ENCODE measurements around the gene FBXO44.

The FBXO44 gene

DNA sequence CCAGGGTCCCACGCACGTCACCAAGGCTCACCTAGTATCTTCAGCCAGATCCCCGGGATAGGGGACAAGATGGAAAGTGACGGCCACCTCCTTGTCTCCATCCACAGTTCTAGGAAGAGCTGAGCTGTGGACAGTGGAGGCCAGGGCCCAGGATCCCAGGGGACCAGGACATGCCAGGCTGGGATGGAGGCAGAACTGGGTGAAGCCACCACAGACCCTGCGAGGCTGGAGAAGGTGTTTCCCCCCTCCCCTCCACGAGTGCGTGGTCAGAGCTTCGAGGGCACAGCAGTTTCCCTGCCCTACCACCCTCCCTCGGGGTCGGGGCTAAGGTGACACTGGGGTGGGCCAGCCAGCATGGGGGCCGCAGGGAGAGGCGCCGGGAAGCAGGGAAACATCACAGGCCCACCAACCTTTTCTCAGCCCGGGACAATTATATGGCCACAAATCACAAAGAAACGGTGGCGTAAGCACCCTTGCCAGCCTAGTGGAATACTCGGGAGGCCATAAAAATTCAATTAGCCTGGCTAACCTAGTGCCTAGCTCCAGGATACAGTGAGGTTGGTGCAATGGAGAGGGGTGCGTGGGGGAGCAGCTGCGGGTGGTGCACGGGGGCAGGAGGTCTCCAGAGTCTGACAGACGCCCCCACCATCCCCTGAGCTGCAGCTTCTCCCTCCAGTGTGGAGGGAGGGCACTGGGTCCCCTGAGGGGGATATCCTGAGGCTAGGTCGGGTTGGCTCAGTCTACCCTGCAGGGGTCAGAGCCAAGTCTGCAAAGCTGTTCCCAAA, 50.2 kb downstream of the FBXO44 start:
- DNase-seq (ENCODE audit: low spot score), result no peak
- TF ChIP-seq, protein P1, sequence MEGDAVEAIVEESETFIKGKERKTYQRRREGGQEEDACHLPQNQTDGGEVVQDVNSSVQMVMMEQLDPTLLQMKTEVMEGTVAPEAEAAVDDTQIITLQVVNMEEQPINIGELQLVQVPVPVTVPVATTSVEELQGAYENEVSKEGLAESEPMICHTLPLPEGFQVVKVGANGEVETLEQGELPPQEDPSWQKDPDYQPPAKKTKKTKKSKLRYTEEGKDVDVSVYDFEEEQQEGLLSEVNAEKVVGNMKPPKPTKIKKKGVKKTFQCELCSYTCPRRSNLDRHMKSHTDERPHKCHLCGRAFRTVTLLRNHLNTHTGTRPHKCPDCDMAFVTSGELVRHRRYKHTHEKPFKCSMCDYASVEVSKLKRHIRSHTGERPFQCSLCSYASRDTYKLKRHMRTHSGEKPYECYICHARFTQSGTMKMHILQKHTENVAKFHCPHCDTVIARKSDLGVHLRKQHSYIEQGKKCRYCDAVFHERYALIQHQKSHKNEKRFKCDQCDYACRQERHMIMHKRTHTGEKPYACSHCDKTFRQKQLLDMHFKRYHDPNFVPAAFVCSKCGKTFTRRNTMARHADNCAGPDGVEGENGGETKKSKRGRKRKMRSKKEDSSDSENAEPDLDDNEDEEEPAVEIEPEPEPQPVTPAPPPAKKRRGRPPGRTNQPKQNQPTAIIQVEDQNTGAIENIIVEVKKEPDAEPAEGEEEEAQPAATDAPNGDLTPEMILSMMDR (IDR thresholded peaks at IDR 0.05; ENCODE audit: extremely low read depth, insufficient read depth, missing control alignments), result no peak
- in situ Hi-C loops (cut with MboI; ENCODE audit: low pct_unique_long_range_greater_than_20kb, low sequenced_read_pairs, unreplicated experiment), result no loop called here

DNA sequence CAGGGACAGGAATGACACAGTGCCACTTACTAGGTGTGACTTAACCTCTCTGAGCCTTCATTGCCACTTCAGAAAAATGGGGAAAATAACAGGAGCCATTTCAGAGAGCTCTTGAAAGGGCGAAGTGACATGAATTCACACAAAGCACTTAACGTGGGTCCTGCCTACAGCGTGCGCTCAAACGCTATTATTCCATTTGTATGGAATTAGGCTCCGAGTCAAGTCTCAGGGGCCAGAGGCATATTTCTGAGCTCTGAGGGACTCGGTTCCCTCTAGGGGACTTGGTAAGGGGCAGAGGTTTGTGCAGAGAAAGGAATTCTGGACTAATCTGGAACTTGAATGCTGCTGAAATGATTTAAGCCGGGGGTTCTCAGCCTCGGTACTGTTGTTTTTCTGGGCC, 50.9 kb downstream of the FBXO44 start:
- no peak for DNase-seq (ENCODE audit: low spot score)
- TF ChIP-seq, protein P1 (IDR thresholded peaks at IDR 0.05; ENCODE audit: extremely low read depth, insufficient read depth, missing control alignments), result no peak
- in situ Hi-C loops (cut with MboI; ENCODE audit: low pct_unique_long_range_greater_than_20kb, low sequenced_read_pairs, unreplicated experiment), result no loop called here

DNA sequence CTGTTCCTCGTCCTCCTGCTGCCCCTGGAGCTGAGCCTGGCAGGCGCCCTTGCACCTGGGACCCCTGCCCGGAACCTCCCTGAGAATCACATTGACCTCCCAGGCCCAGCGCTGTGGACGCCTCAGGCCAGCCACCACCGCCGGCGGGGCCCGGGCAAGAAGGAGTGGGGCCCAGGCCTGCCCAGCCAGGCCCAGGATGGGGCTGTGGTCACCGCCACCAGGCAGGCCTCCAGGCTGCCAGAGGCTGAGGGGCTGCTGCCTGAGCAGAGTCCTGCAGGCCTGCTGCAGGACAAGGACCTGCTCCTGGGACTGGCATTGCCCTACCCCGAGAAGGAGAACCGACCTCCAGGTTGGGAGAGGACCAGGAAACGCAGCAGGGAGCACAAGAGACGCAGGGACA, 51.6 kb downstream of the FBXO44 start:
- no peak for DNase-seq (ENCODE audit: low spot score)
- in situ Hi-C loops (cut with MboI; ENCODE audit: low pct_unique_long_range_greater_than_20kb, low sequenced_read_pairs, unreplicated experiment), result no loop called here

DNA sequence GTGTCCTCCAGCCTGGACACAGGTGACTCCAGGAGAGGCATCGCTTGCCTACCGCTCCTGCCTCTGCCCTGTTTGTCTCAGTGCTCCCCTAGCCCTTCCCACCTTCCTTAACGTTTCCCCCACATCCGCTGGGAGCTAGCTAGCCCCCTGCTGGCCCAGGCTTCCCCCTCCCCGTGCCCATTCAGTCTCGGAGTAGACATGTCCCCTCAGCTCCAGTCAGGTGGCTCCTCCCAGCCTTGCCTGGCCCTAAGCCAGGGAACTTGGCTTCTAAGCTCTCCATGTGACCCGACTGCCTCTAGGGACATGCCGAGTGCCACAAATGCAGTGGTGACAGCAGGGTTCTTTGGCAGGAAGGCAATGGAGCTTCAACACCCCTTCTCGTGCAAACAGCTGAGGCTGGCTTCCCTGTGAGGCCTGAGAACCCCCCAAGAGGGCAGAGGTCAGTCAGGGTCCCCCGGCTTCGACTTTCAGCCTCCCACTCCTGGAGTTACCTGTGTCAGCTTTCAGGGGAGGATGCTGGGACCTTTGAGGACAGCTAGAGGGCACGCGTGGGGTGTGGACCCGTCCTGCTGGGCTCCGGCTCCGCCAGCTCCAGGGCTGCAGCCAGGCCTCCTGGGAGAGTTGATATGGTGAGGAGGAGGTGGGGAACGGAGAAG, 53.1 kb downstream of the FBXO44 start:
- in situ Hi-C loops (cut with MboI; ENCODE audit: low pct_unique_long_range_greater_than_20kb, low sequenced_read_pairs, unreplicated experiment), result no loop called here
- DNase-seq (ENCODE audit: low spot score), result no peak
- TF ChIP-seq, protein P1 (IDR thresholded peaks at IDR 0.05; ENCODE audit: extremely low read depth, insufficient read depth, missing control alignments), result no peak

More for the DNA sequence above, 51.6 kb downstream of the FBXO44 start:
- TF ChIP-seq, protein P1 (IDR thresholded peaks at IDR 0.05; ENCODE audit: extremely low read depth, insufficient read depth, missing control alignments), result no peak

DNA sequence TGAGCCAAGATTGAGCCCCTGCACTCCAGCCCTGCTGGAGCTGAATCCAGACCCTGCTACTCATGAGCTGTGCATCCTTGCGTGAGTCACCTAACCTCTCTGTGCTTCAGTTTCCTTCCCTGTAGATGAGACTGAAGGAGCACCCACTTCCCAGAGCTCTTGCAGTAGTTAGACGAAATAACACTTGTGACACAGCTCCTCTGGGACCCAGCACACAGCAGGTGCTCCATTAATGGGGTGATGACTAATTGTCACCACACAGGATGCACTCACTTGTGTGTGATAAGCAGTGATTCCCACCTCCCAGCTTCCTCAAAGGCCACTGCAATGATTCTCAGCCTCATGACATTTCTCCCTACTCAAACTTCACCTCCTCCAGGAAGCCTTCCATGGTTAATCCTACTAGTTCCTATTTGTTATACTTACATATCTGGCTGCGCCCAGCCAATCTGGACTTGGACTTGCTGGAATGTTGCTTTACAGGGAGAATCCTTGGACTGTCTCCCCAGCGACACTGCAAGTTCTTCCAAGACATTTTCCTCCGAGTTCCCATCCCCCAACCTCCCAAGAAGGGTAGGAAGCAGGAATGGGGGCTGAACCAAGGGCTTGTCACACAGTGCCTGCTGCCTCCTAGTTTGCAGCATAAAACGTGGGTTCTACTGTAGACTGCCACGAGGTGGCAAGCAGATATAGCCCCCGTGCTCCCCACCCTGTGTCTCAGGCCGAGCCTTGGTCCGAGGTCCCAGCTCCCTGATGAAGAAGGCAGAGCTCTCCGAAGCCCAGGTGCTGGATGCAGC, 54.1 kb downstream of the FBXO44 start:
- no peak for DNase-seq (ENCODE audit: low spot score)
- TF ChIP-seq, protein P1 (IDR thresholded peaks at IDR 0.05; ENCODE audit: extremely low read depth, insufficient read depth, missing control alignments), result no peak
- in situ Hi-C loops (cut with MboI; ENCODE audit: low pct_unique_long_range_greater_than_20kb, low sequenced_read_pairs, unreplicated experiment), result no loop called here

DNA sequence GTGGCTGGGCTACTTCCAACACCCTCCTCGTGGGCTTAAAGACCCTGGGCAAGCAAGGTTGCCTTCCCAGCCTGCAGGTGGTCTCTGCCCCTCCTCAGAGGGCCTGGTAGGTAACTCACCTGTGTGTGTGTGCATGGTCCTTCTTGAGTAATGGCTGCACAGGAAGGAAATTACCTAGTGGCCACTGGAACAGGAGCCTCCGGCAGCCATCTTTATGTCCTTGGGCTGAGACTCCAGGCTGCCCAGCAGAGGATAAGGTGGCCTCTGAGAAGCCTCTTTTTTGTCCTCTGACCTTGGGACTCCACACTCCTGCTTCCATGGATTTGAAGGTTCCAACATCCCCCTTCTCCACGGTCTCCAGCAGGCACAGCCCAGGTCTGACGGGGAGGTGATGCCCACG, 56.8 kb downstream of the FBXO44 start:
- TF ChIP-seq, protein P1 (IDR thresholded peaks at IDR 0.05; ENCODE audit: extremely low read depth, insufficient read depth, missing control alignments), result no peak
- DNase-seq (ENCODE audit: low spot score), result no peak
- in situ Hi-C loops (cut with MboI; ENCODE audit: low pct_unique_long_range_greater_than_20kb, low sequenced_read_pairs, unreplicated experiment), result loop anchor here (10.0 kb wide), 1 partner anchor 47 kb away; the partner anchor contains the start of gene FBXO6

Measured in GM13977 (cell line).